ENCODE results near the gene PHYKPL.

PHYKPL gene

GRCh38 chr5:178180141-178180863 is 52.3 kb downstream of the PHYKPL start:
- DNase-seq: no peak

GRCh38 chr5:178177569-178177968 is 55.0 kb downstream of the PHYKPL start:
- no peak for DNase-seq

- DNase-seq: no peak
Observed at GRCh38 chr5:178176791-178177190, 55.8 kb downstream of the PHYKPL start.

- DNase-seq: no peak
Observed at GRCh38 chr5:178174456-178174855, 58.1 kb downstream of the PHYKPL start.

GRCh38 chr5:178170455-178170854 is 62.1 kb downstream of the PHYKPL start:
- no peak for DNase-seq

- DNase-seq: no peak
Observed at GRCh38 chr5:178165581-178165980, 67.0 kb downstream of the PHYKPL start.

GRCh38 chr5:178163772-178164735 is 68.5 kb downstream of the PHYKPL start:
- peak; percentile 67 for DNase-seq

- DNase-seq: no peak
Observed at GRCh38 chr5:178162481-178162880, 70.1 kb downstream of the PHYKPL start.

GRCh38 chr5:178160176-178160575 is 72.4 kb downstream of the PHYKPL start:
- no peak for DNase-seq
